ENCODE results near the gene TACR1.
"Not testable (repeated sequence)": the region's sequence is repeated elsewhere in the genome, so short reads cannot be mapped to it uniquely, and the experiment has no call there.

DNA sequence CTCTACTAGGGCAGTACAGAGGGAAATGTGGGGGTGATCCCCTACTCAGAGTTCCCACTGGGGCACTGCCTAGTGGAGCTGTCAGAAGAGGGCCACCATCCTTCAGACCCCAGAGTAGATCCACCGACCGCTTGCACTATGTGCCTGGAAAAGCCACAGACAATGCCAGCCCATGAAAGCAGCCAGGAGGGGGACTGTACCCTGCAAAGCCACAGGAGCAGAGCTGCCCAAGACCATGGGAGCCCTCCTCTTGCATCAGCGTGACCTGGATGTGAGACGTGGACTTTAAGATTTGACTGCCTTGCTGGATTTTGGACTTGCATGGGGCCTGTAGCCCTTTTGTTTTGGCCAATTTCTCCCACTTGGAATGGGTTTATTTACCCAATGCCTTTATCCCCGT lies 27.9 kb downstream of the TACR1 start:
- TF ChIP-seq, protein P1, sequence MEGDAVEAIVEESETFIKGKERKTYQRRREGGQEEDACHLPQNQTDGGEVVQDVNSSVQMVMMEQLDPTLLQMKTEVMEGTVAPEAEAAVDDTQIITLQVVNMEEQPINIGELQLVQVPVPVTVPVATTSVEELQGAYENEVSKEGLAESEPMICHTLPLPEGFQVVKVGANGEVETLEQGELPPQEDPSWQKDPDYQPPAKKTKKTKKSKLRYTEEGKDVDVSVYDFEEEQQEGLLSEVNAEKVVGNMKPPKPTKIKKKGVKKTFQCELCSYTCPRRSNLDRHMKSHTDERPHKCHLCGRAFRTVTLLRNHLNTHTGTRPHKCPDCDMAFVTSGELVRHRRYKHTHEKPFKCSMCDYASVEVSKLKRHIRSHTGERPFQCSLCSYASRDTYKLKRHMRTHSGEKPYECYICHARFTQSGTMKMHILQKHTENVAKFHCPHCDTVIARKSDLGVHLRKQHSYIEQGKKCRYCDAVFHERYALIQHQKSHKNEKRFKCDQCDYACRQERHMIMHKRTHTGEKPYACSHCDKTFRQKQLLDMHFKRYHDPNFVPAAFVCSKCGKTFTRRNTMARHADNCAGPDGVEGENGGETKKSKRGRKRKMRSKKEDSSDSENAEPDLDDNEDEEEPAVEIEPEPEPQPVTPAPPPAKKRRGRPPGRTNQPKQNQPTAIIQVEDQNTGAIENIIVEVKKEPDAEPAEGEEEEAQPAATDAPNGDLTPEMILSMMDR (IDR thresholded peaks at IDR 0.05; ENCODE audit: poor library complexity, severe bottlenecking) = not testable (repeated sequence)
- not testable (repeated sequence) for TF ChIP-seq TAF1 (IDR thresholded peaks at IDR 0.05; ENCODE audit: low read depth); POLR2AphosphoS5 (IDR thresholded peaks at IDR 0.05)
